ENCODE measurements around the gene ZBTB46.
"Not testable (repeated sequence)": the region's sequence is repeated elsewhere in the genome, so short reads cannot be mapped to it uniquely, and the experiment has no call there.

Gene ZBTB46

DNA sequence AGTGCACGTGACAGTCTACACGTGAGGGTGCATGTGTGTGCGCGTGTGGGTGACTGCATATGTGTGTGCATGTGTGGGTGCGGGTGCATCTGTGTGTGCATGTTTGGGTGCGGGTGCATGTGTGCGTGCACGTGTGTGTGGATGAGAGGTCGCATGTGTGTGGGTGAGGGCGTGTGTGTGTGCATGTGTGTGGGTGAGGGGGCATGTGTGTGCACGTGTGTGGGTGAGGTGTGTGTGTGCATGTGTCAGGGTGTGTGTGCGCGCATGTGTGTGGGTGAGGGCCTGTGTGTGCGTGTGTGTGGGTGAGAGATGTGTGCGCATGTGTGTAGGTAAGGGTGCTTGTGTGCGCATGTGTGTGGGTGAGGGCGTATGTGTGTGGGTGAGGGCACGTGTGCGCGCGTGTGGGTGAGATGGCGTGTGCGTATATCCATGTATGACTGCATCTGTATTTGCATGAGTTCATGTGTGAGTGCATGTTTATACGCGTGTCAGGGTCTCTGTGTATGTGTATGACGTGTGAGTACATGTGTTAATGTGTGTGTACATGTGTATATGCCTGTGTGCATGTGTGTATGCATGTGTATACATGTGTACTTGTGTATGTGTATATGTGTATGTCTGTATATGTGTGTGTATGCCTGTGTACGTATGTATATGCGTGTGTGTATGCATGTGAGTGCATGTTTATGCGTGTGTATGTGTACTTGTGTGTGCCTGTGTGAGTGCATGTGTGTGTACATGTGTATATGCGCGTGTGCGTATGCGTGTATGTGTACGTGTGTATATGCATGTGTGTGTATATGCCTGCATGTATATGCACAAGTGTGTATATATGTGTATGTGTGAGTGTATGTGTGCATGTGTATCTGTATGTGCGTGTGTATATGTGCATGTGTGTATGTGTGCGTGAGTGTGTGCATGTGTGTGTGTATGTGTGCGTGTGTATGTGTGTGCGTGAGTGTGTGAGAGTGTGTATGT lies 98.7 kb downstream of the ZBTB46 start:
- no peak for DNase-seq

DNA sequence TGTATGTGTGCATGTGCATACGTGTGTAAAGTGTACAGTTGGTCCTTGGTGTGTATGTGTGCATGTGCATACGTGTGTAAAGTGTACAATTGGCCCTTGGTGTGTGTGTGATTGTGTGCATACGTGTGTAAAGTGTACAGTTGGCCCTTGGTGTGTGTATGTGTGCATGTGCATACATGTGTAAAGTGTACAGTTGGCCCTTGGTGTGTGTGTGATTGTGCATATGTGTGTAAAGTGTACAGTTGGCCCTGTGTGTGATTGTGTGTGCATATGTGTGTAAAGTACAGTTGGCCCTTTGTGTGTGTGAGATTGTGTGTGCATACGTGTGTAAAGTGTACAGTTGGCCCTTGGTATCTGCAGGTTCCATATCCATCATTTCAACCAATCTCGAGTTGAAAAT lies 99.7 kb downstream of the ZBTB46 start:
- DNase-seq: no peak

DNA sequence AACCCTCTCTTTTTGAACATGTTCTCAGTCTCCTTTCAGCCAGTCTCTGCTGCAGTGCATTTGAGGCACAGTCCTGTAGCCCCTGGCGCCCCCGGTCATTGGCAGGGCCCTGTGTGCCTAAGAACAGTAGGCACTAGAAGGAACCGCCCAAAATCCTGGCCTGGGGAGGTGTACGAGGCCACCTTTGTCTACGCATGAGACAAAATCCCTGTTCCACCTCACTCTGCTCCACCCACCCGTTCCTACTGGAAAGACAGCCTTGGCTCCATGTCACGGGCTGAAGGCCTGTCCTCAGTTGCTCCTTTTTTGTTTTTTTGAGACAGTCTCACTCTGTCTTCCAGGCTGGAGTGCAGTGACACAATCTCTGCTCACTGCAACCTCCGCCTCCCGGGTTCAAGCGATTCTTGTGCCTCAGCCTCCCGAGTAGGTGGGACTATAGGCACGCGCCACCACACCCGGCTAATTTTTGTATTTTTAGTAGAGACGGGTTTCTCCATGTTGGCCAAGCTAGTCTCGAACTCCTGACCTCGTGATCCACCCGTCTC lies 100.8 kb downstream of the ZBTB46 start:
- DNase-seq: not testable (repeated sequence)

DNA sequence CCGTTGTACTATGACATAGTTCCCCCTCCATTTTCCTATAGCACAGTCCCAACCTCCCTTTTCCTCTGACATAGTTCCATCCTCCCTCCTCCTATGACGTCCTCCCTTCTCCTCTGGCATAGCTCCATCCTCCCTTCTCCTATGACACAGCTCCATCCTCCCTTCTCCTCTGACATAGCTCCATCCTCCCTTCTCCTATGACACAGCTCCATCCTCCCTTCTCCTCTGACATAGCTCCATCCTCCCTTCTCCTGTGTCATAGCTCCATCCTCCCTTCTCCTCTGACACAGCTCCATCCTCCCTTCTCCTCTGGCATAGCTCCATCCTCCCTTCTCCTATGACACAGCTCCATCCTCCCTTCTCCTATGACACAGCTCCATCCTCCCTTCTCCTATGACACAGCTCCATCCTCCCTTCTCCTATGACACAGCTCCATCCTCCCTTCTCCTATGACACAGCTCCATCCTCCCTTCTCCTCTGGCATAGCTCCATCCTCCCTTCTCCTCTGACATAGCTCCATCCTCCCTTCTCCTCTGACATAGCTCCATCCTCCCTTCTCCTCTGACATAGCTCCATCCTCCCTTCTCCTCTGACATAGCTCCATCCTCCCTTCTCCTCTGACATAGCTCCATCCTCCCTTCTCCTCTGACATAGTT lies 108.0 kb downstream of the ZBTB46 start:
- not testable (repeated sequence) for DNase-seq

DNA sequence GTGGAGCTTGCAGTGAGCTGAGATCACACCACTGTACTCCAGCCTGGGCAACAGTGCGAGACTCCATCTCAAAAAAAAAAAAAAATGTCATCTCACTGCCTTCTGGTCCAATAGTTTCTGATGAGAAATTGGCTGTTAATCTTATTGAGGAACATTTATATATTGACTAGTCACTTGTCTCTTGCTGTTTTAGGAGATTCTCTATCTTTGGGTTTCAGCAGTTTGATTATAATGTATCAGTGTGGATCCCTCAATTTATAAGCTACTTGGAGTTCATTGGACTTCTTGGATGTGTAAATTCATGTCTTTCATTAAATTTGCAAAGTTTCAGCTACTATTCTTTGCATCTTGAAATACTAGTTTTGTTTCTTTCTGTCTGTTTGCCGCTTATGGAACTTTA lies 112.1 kb downstream of the ZBTB46 start:
- no peak for DNase-seq

DNA sequence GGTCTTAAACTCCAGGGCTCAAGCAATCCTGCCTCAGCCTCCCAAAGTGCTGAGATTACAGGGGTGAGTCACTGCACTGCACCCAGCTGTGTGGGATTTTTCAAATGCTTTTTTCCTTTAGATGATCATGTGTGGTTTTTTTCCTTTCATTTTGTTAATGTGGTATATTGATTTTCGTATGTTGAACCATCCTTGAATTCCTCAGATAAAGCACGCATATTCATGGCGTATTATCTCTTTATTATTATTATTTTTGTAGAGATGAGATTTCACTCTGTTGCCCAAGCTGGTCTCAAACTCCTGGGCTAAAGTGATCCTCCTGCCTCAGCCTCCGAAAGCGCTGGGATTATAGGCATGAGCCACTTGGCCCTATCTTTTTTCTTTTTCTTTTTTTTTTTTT lies 116.2 kb downstream of the ZBTB46 start:
- no peak for DNase-seq

DNA sequence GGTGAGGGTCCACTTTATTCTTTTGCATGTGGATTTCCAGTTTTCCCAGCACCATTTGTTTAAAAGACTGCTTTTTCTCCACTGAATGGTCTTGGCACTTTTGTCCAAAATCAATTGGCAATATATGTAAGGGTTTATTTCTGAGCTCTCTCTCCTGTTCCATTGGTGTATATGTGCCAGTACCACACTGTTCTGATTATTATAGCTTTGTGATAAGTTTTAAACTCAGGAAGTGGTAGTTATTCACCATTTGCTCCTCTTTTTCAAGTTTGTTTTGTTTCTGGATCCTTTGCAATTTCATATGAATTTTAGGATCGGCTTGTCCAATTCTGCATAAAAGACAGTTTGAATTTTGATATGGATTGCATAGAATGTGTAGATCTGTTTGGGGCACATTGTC lies 118.9 kb downstream of the ZBTB46 start:
- DNase-seq: no peak

DNA sequence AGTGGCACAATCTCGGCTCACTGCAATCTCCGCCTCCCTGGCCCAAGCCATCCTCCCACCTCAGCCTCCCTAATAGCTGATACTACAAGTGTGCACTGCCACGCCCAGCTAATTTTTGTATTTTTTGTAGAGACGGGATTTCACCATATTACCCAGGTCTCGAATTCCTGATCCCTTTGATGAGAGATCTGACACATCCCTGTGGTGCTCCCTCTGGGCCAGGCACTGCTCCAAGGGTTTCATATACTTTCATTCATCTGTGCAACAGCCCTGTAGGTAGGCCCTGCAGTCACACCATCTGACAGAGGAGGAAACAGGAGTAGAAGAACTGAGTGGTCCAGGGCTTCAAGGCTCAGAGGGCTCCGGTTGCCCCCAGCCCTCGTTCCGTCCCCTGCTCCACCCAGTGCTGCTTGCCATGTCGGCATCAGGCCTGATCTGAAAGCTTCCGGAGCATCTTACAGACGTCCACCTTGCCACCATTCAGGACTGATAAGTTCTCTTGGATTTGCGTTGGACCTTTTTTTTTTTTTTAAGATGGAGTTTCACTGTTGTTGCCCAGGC lies 119.9 kb downstream of the ZBTB46 start:
- no peak for DNase-seq

DNA sequence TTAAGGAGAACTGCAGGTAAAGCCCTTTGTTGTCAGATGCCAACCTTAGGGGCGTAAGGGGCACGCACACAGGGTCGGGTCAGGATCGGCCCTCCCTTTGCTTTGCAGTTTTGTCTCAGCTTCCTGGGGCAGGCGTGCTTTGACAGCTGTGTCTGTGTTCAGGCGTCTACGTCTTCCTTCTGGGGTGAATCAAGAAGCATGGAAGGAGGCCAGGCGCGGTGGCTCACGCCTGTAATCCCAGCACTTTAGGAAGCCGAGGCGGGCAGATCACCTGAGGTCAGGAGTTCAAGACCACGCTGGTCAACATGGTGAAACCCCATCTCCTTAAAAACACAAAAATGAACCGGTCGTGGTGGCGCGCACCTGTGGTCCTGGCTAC lies 121.9 kb downstream of the ZBTB46 start:
- DNase-seq: no peak

DNA sequence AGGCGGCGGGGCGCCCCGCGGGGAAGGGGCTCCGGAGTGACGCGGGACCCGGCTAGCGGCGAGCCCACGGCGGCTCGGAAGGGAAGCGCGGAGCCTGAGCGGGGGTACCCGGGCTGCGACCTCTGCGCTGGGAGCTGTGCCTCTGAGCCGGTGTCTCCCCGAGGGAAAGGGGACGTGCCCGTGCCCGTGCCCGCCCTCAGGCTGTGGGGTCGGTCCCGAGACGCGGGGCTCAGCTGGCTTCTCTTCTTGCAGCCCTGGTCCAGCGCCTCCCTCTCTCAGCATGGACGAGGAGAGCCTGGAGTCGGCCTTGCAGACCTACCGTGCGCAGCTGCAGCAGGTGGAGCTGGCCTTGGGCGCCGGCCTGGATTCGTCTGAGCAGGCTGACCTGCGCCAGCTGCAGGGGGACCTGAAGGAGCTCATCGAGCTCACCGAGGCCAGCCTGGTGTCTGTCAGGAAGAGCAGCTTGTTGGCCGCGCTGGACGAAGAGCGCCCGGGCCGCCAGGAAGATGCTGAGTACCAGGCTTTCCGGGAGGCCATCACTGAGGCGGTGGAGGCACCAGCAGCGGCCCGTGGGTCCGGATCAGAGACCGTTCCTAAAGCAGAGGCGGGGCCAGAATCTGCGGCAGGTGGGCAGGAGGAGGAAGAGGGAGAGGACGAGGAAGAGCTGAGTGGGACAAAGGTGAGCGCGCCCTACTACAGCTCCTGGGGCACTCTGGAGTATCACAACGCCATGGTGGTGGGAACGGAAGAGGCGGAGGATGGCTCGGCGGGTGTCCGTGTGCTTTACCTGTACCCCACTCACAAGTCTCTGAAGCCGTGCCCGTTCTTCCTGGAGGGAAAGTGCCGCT lies 122.5 kb downstream of the ZBTB46 start:
- DNase-seq: no peak

DNA sequence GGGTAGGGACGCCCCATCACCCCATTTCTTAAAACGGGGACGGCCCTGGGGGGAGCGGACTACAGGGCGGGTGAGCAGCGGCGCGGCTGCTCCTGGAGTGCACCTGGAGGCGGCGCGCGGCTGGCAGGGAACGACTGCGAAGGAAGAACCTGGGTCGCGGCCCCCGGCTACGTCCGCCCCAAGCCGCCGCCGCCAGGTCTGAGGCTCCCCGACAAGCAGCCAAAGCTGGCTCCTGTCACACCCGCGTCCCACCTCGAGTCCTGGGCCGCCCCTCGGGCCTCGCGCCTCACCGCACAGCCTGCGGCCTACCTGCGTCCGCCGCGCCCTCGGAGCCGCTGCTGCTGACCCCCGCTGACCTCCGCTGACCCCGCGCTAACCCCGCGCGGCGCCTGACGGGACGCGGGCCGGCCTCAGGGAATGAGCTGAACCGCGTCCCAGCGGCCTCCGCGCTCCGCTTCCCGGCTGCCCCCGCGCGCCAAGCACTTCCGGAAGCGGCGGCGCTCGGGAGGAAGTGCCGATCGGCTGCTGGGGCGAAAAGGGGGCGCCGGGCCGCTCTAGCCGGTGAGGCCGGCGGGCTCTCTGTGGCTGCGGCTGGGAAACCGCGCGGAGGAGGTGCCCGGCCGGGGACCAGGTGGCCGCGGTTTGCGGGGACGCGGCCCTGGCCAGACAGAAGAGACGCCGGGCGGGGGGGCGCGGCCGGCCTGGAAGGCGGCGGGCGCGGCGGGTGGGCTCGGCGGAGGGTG lies 123.3 kb downstream of the ZBTB46 start, which contains the start of the genes ARFRP1 and ZGPAT:
TSS of gene ARFRP1 (minus strand) at position 419 of the 743 bp plus-strand sequence. CDS start 885 bp downstream, outside the sequence.
TSS of gene ZGPAT (plus strand) at position 482 of the 743 bp plus-strand sequence. CDS start 542 bp downstream, outside the sequence.
- peak; percentile 71 to 88 (median 78) for DNase-seq

DNA sequence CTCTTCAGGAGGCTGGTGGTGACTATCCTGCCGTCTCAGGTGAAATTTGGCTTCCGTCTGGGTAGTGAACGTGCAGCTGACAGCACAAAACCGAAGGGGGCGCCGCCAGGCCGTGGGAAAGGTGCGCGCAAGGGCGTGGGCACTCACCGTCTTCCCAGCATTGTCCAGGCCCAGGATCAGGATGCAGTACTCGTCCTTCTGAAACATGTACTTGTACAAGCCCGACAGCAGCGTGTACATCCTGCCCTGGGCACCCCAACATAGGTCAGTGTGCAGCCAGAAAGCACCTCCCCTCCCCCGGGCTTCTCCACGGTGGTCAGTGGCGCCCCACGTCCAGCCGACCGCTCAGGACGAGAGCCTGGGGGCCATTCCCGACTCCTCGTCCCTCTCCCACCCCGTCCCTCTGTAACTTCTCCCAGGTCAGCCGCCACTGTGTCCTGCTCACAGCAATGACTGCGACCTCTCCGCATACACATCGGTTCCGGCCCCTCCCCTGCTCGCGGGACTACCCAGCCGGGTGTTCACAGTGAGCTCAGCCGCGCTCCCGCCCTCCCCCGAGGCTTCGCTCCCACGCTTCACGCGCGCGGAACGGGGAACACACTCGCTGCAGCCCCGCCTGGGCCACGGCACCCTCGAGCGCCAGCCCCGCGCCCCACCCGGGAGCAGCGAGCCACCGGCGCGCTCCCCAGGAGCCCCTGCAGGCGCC lies 124.1 kb downstream of the ZBTB46 start:
- DNase-seq: peak in 2 of 4 experiments; percentile 45 to 54

DNA sequence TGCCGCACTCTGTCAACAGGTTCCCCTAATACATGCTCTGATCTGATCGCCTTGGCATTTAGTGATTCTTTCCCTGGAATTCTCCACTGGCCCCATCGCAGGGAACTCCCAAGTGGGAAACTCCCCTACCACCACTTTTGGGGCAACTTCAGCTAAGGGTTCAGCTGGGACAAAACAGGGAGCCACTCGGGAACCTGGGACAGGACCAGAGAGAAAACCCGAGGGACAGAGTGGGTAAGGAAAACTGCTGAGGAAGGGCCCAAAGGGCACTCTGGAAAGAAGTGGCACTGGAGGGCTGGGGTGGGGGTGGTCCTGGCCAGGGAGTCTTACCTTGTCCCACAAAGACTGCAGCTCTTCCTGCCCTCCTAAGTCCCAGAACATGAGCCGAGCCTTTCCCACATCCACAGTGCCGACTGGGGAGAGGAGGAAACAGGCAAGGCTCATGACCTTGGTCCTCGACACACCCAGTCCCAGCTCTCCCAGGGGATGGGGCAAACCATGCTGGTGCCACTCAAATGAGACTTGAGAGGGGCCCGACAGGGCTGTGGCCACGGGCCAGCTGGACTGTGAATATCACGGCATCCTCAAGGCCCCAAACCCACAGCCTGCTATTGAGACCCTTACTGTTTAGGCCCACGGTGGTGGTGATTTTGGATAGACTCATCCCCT lies 124.9 kb downstream of the ZBTB46 start:
- DNase-seq: no peak

DNA sequence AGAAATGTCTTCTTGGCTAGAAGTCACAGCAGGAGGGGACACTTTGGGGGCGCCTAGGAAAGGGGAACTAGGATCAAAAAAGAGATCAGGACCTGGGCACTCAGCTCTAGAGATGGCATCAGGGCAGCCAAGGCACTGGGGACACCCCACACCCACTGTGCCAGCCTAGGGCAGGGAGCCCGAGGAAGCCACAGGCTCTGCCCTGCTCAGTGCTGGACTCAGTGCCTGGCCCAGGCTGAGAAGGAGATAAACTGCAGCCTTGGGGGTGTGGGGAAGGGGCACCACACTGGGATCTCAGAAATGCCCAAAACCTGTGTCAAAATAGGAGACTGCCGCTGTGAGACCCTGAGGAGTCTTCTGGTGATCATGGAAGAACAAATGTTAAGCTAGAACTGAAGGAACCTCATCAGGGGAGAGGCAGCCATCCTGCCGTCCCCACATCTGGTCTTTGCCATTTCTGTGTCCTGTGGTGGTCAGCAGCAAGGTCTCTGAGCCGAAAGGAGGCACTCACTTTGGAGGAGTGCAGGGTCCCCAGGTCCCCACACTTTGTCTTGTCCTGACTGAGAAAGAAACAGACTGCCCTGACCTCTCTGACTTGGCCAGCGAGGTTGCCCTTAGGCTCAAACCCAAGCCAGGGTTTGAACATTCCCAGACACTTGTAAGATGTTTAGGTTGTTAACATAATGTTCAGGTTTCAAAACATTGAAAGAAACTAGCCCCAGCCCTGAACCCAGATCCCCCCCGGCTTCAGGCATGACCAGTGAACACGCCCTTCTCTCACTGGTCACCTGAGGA lies 125.6 kb downstream of the ZBTB46 start:
- no peak for DNase-seq

DNA sequence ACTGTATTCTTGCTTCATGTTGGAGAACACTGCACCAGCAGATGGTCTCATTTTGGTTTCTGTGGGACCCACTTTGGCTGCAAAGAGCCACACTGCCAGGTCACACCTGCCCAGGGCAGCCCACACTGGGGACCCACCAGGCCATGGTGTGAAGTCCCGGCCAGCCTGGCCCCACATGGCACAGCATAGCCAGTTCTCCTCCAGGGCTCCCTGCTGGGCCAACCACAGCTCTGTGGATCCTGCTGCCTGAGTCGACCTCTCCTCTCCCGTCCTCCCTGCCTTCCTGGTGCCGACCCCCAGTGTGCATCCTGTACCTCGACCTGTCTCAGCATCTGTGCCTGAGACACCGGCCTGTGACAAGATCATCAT lies 126.3 kb downstream of the ZBTB46 start:
- no peak for DNase-seq

DNA sequence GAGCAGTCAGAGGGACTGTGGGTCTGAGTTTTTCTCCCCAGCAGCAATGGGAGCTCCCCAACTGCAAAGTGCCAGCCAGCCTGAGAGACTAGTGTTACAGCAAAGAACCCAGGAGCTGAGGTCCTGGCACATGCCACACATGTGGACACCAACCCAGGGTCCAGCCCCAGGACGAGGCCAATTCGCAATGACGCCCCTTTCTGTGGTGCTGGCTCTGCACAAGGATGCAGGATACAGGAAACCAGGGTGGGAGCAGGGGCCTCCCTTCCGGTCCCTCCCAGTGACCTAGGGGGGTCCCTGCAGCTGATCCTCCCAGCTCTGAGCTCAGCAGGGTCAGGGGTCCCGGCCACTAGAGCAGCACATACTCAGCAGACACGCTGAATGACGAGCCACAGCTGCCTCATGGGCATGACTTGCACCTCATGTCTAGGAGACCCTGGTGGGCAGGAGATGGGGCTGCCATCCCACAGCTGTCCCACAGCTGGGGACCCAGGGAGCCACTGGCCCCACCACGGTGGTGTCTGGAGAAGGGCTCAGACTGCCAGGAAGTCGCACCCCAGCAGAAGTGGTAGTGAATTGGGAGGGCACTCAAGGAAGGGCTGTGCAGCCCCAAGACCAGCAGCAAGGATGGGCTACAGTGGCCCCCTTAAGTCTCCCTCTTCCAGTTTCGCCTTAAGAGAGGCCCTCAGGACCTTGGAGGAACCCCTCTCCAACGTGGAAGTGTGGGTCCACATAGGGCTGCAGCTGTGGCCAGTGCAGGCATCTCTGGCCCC lies 126.9 kb downstream of the ZBTB46 start:
- no peak for DNase-seq

DNA sequence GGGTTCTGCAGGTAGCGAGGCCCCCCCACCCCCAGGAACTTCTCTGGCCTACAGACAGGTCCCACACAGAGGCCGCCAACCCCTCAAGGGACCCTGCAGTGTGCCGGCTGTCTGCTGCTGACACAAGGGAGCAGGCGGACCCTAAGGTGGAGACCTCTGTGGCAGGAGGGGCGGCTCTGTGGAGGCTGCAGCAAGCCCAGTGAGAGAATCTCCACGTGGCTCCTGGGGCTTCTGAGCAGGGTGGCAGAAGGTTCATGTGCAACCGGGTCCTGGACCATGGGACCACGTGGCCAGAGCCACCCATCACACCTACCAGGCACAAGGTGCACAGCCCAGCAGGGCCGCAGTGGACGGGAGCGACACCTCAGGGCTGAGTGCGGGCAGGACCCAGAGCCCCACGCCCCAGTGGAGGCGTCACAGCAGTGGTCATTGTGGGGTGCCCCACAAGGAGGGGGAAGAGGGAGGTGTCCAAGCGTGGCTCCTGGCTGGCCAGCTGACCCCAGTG lies 127.5 kb downstream of the ZBTB46 start:
- DNase-seq: no peak

DNA sequence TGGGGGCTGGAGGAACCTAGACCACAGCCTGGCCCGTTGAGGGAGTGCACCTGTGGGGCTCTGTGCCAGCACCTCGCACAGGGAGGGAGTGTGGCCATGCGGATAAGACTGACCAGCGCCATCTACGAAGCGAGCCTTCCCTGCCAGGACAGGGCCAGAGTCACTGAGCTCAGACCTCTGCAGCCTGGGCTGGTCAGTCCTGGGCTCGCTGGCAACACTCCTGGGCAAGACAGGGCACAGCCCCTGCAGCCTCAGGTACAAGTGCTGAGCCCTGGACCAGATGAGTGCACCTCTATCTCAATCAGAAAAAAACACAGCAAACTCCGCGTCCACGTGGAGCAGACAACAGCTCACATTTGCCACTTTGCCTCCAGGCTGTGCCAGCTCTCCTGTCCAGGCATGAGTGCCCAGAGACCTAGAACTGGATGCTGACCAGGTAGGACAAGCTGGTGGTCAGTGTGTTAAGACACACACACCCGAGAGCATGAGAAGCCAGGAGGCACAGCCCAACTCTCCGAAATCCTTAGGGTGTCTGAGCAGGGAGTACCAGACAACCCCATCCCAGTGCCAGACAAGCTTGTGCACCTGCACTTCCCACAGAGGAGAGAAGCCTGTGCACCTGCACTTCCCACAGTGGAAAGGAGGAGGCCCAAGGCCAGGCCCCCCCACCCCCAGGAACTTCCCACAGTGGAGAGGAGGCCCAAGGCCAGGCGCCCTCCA lies 128.2 kb downstream of the ZBTB46 start:
- DNase-seq: no peak

Measured in activated CD4-positive, CD25-positive, alpha-beta regulatory T cell (primary cell).